ENCODE data around the gene NRG2.

Gene NRG2

DNA sequence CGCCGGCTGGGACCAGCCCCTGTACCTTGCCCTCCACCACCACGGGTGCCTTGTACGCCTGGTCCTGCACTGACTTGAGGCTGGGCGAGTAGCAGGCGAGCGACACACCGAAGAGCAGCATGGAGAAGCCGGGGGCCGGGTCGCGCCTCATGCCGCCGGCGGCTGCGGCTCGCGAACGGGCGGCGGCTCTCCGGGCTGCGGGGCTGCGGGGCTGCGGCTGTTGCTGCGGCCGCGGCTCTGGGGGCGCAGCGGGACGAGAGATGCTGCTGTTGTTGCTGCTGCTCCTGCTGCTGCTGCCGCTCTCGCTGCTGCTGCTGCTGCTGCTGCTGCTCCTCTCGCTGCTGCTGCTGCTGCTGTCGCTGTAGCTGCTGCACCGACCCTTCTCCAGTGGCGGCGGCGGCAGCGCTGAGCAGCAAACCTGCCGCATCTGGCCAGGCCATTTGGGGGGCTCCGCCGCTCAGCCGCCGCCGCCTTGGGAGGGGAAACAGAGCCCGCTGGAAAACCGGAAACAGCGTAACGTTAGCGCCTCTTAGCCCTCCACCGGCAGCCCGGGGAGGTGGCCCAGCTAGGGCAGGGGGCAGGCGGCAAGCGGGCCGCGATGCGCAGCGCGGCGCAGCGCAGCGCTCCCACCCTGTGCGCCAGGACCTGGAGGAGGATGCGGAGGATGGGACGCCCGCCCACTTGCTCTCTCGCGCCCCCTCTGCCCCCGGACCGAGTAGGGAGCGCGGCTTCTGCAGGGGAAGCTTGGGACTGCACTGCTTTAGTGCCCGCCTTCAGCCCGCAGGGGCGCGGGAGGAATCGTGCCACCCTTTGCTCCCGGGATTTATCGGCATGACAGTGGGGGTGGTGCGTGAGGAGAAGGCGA, at the start of gene NRG2:
Gene NRG2 (minus strand): TSS at position 657 of the 865 bp plus-strand sequence.
- DNase-seq, result peak in 50 of 51 donors; percentile 13 to 88 (median 68)

DNA sequence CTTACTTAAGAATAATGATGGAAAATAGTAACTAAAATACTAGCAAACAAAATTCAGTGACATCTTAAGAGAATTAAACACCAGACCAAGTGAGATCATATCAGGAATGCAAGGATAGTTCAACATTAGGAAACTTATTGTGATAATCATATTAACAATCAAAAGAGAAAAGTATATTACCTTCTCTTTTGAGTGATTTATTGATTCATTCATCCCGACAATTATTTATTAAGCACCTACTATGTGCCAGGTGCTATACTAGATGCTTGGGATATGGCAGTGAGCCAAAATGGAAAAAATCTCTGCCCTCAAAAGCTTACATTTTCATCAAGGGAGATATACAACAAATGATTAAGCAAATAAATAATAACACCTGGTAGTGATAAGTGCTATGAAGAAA, 47.2 kb upstream of the NRG2 start:
- no peak for DNase-seq

DNA sequence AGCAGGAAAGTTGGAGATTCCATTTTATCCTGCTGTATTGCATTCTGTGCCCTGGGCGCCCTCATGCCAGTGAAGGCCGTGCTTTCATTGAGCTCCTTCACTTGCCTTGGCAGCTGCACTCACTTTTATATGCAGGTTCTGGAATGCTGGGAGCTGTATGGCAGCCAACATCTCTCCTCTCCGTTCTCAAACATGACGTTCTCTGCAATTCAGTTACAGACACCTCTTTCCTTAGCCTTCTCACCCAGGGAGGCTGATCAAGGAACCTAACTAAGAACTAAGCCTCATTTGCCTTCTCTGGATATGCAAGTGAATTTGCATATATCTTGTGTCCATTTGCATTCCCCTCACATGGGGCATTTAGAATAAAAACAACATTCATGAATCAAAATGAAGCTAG, 41.4 kb upstream of the NRG2 start:
- peak in 14 of 51 donors; percentile 1 to 52 (median 8) for DNase-seq

DNA sequence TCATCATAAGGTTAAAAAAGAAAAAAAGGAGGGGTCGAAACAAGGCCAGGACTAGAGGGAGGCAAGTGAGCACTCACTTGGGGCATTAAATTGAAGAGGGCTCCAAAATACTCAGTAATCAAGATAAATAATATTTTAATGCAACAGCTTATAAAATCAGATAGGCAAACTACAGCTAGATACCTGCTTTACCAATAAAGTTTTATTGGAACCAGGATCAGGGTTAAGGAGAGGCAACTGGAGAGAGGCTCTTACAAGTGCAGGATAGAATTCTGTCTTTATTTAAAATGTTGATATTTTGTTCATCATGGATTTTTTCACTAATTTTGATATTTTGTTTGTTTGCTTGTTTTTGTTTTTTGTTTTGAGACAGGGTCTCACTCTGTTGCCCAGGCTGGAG, 40.6 kb upstream of the NRG2 start:
- DNase-seq, result no peak

- no peak for DNase-seq
Measured at GRCh38 chr5:140083120-140083519, 40.0 kb upstream of the NRG2 start.

GRCh38 chr5:140076788-140077187, 33.7 kb upstream of the NRG2 start:
- no peak for DNase-seq

- DNase-seq, result no peak
Measured at GRCh38 chr5:140076142-140076541, 33.0 kb upstream of the NRG2 start.

GRCh38 chr5:140075371-140075770, 32.3 kb upstream of the NRG2 start:
- DNase-seq, result no peak

- DNase-seq, result no peak
Measured at GRCh38 chr5:140073296-140073695, 30.2 kb upstream of the NRG2 start.

DNA sequence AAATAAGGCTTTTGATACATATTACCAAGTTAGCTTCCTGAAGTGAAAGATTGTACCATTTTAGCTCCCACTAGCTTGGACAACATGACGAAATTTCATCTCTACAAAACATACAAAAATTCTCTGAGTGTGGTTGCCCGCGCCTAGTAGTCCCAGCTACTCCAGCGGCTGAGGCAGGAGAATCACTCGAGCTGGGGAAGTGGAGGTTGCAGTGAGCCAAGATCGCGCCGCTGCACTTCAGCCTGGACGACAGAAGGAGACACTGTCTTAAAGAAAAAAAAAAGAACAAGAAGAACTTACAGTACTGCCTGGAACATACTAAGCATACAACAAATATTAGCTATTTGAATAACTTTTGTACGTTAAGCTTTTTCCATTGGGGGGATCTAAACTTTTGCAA, 29.7 kb upstream of the NRG2 start:
- no peak for DNase-seq

DNA sequence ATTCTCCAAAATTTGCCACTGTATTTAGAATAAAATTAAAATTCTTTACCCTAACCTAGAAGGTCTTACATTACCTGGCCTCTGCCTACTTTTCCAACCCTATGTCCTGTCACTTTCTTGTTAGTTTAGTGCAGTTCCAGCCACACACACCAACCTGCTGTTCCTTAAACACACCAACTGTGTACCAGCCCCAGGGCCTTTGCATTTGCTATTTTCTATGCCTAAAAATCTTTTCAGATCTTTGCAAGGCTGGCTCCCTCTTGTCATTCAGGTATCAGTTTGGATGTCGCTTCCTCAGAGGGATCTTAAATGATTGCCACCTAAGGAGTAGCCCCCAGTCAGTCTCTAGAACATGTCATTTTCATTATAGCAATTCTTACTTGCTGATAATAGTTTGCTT, 17.7 kb upstream of the NRG2 start:
- DNase-seq, result no peak

DNA sequence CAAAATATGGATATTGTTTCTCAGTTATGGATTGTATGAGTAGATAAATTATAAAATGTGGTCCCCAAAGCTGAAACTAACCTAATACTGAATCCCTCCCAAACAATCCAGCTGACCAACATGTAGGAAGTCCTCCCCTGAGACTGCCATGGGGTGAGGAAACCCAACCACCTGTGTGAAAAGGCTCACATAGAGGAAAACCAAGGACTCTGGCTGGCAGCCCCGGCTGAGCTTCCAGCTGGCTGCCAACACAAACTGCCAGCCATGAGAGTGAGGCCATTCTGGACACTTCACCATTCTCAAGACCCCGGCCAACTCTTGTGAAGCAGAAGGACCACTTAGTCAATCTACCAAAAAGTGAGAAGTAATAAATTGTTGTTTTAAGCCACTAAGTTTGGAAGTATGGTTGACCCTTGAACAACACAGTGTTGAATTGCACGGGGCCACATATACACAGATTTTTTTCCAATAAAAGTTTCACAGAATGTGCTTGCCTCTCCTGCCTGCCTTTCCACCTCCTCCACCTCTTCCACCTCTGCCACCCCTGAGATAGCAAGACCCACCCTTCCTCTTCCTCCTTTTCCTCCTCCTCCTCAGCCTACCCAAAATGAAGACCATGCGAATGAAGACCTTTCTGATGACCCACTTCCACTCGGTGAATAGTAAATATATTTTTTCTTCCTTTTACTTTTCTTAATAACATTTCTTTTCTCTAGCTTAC, 15.3 kb upstream of the NRG2 start:
- no peak for DNase-seq

DNA sequence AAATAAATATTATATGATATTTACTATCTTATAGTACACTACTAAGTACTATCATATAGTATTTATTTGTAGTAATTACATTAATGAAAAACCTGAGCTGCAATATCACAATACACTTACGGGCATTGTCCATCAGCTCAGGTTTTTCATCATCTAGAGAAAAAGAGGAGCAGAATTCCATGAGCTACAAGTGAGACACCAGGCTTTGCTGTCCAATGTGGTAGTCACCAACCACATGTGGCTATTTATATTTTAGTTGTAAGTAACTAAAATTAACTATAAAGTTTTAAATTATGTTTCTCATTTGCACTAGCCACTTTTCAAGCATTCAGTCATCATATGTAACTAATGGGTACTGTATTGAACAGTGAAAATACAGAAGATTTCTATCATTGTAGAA, 13.8 kb upstream of the NRG2 start:
- DNase-seq, result no peak

- no peak for DNase-seq
Measured at GRCh38 chr5:140055152-140055551, 12.1 kb upstream of the NRG2 start.

DNA sequence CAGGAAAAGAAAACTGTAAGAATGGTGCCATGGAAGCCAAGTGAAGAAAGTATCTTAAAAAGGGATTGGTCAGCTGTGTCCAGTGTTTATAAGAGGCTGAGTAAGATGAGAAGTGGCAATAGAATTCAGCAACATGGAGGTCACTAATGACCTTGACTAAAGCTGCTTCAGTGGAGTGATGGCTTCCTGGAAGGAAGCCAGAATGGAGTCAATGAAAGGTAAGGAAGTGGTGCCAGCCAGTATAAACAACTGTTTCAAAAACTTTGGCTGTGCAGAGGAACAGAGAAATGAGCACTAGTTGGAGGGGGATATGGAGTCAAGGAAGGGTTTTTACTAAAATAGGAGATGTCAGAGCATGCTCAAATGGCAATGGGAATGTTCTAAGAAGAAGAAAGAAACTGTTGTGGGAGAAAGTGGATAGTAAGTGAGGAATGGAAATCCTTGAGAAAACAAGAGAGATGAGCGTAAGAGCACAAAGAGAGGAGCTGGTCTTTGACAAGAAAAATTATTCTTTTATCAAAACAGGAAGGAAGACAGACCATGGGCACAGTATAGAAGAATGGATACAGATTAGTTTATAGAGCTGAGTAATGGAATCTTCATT, 11.1 kb upstream of the NRG2 start:
- no peak for DNase-seq

DNA sequence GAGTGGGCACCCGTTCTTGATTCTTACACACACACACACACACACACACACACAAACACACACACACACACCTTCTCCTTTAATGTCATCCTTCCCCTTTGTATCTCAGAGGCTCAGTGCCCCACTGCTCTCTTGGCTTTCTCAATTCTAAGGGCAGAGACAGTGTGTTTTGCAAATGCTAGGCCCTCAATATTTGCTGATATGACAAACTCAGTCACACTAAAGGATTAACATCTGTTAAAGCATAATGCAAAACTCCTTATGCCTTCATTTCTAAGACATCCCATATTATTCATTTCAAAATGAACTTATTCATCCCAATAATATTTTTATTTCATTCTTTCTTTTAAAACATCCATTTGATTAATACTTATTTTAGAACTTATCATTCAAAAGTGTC, 8.9 kb upstream of the NRG2 start:
- no peak for DNase-seq

DNA sequence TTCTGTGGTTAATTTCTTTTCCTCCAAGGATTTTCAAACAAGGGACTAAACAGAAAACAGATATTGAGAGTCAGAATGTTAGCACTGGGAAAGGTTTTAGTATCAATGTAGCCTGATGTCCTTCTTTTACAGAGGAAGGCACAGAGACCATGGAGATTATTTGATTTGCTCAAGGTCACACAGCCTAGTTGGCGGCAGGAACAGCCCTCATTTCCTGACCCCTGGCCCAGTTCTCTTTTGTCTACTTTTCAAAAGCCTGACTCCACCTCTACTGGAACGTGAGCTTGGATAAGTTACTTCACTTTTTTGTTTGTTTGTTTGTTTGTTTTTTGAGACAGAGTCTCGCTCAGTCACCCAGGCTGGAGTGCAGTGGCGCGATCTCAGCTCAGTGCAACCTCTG, 6.6 kb upstream of the NRG2 start:
- DNase-seq, result no peak

- DNase-seq, result no peak
Measured at GRCh38 chr5:140049205-140049604, 6.1 kb upstream of the NRG2 start.

DNA sequence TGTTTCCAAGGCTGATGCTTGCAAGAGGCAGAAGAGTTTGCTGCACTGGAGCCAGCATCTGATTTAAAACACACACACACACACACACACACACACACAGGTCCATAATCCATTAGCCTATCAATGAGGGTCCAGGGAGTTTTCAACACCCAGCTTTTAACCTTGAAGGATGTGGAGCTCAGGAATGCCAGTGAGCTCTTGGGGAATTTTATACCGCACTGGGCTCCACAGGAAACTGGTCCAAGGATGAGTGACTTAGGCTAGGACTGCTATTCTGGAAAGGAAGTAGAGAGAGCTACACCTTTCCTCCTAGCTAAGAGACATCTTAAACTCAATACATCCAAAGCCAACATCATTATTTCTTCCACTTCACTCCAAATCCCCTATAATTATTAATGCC, 942 bp upstream of the NRG2 start:
- peak in 1 of 51 donors; percentile 35 for DNase-seq

DNA sequence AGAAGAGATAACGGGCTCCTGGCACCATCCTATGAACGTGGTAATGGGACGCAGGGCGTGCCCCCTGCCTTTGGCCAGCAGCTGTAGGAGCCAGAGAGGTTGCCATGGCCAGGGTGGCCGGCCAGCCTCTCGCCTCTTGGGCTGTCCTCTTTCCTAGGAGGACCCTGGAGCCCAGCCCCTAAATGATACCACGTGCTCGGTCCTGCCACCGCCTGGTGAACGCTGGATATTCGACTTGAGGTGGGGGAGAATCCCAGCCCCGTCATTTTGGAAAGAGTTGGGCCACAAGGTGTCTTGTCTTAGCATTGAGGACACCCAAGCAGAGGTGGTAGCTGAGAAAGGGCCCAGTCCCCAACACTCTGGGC, 391 bp upstream of the NRG2 start:
- peak in 32 of 51 donors; percentile 3 to 88 (median 62) for DNase-seq

GRCh38 chr5:140042393-140042642, 781 bp downstream of the NRG2 start:
- DNase-seq, result peak in 2 of 51 donors; percentile 50 to 57

DNA sequence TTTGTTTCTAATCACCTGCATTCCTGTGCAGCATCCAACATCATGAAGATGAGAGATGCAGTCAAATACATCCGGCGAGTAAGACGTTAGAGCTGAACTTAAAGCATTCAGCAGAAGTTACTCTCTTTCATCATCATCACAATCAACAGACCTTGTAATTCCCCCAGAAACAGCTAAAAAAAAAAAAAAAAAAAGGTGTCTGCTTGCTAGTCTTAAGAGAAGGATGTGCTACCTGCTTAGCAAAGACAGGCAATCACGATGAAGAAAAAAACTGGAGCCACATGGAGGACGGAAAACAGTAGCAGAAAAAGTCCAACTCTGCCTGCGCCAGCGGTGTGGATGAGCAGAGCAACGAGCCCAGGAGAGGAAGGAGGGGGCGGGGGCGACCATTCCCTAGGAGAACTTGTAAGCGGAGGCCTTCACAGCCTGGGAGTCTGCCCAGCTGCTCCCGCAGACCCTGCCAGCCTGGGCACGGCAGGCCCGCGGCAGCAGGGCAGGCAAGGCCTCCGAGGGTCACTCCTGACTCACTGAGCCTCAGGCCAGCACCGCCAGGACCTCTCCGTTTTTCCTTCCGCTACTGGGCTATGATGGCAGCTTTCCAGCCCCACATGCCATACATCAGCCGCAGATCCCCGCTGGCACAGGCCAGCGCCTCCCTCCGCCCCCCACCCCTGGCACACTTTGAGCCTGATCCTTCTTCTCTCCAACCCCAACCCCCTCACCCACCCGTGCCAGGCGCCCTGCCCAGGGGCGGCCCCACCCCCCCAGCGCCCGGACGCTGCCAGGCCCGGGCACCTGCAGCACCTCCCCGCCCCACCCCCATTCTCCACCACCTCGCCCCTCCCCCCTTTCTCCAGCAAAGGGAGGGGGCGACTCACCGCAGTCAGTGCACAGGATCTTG, 1.4 kb downstream of the NRG2 start:
- DNase-seq, result peak in 49 of 51 donors; percentile 9 to 84 (median 64)
